Left colon (tissue), 2 donors: ENCODE measurements around the gene SECTM1. TPM values are rescaled to one million over a fixed set of nuclear protein-coding genes. Genes with fewer than 3 reads are reported as not detected.

Experiments
- ATAC-seq: fragments of 200-7000 bp; cut with Tn5 transposase; one replicate; pipeline ENCODE4 v1.9.1; 2020; ENCODE audit warnings: mild to moderate bottlenecking, moderate library complexity
- DNase-seq, 2 donors: peaks; one replicate each; pipeline ENCODE4 v3.0.0-alpha.2; 2020
- intact Hi-C, 2 donors: fragments of 100-400 bp; cut with DNase I in 1 of 2; cut with micrococcal nuclease in 1 of 2; formaldehyde crosslinking; loops; one replicate each; pipeline versions ENCODE4 v1.11.2 to v1.14.0; 2022; cut with DNase I, micrococcal nuclease
- total RNA-seq, 2 donors: library from RNA; stranded (reverse); fragmentation: NEBNext Ultra II Directional; extraction: Animal tissue kit (Norgen Biotek cat#: 25700); gene quantifications; one replicate each; pipeline ENCODE4 v1.2.1, GENCODE V29; 2021
- donor health status: DM: no; HTN: no; CAD: no.
- donor health status: DM: yes; HTN: yes; CAD: no.

Gene SECTM1
- total RNA-seq, 2 donors from 2014 or later, result 78.5 to 127 TPM

- ATAC-seq (no peak), DNase-seq (peak in 1 of 2 donors; percentile 6)
- intact Hi-C loops, result loop anchor here (10.0 kb wide), 1 partner anchor 88 kb away; no protein-coding TSS in a partner anchor
These were observed 10.8 kb downstream of the SECTM1 start for GRCh38 chr17:82322526-82323453.

- intact Hi-C loops, result loop anchor here (10.0 kb wide), 1 partner anchor 87 kb away; no protein-coding TSS in a partner anchor
- DNase-seq (peak in 1 of 2 donors; percentile 9), ATAC-seq (no peak)
These were observed 11.6 kb downstream of the SECTM1 start for GRCh38 chr17:82321947-82322466.

GRCh38 chr17:82320956-82321927, 12.3 kb downstream of the SECTM1 start:
- DNase-seq, result peak in 1 of 2 donors; percentile 55
- intact Hi-C loops, result loop anchor here (10.0 kb wide), 1 partner anchor 86 kb away; no protein-coding TSS in a partner anchor
- peak; percentile 16 for ATAC-seq

- ATAC-seq (peak; percentile 15), DNase-seq (peak in 1 of 2 donors; percentile 26)
- intact Hi-C loops, result loop anchor here (10.0 kb wide), 1 partner anchor 85 kb away; no protein-coding TSS in a partner anchor
These were observed 13.3 kb downstream of the SECTM1 start for GRCh38 chr17:82320140-82320840.

- ATAC-seq (no peak), DNase-seq (no peak)
- intact Hi-C loops, result loop anchor here (10.0 kb wide), 2 partner anchors 65 to 85 kb away; no protein-coding TSS in a partner anchor
These were observed 13.9 kb downstream of the SECTM1 start for GRCh38 chr17:82319619-82320062.

GRCh38 chr17:82318772-82319606, 14.6 kb downstream of the SECTM1 start:
- ATAC-seq (no peak), DNase-seq (no peak)
- intact Hi-C loops, result loop anchor here in 1 of 2 donors (10.0 kb wide), 1 partner anchor 64 kb away; no protein-coding TSS in a partner anchor

GRCh38 chr17:82318169-82318498, 15.4 kb downstream of the SECTM1 start:
- intact Hi-C loops, result loop anchor here in 1 of 2 donors (10.0 kb wide), 1 partner anchor 63 kb away; no protein-coding TSS in a partner anchor
- DNase-seq, result no peak
- no peak for ATAC-seq

GRCh38 chr17:82317394-82318168, 16.0 kb downstream of the SECTM1 start, which contains the start of gene CD7:
TSS of gene CD7 (minus strand) at chr17:82317608. CDS start at chr17:82317495, 113 bp downstream.
- ATAC-seq (no peak), DNase-seq (no peak)
- intact Hi-C loops, result loop anchor here in 1 of 2 donors (10.0 kb wide), 1 partner anchor 63 kb away; no protein-coding TSS in a partner anchor

- ATAC-seq (no peak), DNase-seq (no peak)
- intact Hi-C loops, result loop anchor here in 1 of 2 donors (10.0 kb wide), 1 partner anchor 62 kb away; no protein-coding TSS in a partner anchor
These were observed 16.7 kb downstream of the SECTM1 start for GRCh38 chr17:82316651-82317393.

GRCh38 chr17:82315703-82316358, 17.7 kb downstream of the SECTM1 start:
- ATAC-seq (peak; percentile 34), DNase-seq (no peak)
- intact Hi-C loops, result loop anchor here in 1 of 2 donors (10.0 kb wide), 1 partner anchor 61 kb away; no protein-coding TSS in a partner anchor

GRCh38 chr17:82314727-82315605, 18.6 kb downstream of the SECTM1 start:
- intact Hi-C loops, result loop anchor here in 1 of 2 donors (10.0 kb wide), 1 partner anchor 60 kb away; no protein-coding TSS in a partner anchor
- ATAC-seq (no peak), DNase-seq (no peak)

- no peak for DNase-seq
- no peak for ATAC-seq
- intact Hi-C loops, result loop anchor here in 1 of 2 donors (10.0 kb wide), 1 partner anchor 59 kb away; no protein-coding TSS in a partner anchor
These were observed 19.4 kb downstream of the SECTM1 start for GRCh38 chr17:82314012-82314726.
